SIG-M5 (cell line): Measurements from ENCODE around the gene FAN1.

Experiments
- DNase-seq: peaks from one replicate; lab custom pipeline; 2025; lab: John Stamatoyannopoulos, UW

FAN1 gene

DNA sequence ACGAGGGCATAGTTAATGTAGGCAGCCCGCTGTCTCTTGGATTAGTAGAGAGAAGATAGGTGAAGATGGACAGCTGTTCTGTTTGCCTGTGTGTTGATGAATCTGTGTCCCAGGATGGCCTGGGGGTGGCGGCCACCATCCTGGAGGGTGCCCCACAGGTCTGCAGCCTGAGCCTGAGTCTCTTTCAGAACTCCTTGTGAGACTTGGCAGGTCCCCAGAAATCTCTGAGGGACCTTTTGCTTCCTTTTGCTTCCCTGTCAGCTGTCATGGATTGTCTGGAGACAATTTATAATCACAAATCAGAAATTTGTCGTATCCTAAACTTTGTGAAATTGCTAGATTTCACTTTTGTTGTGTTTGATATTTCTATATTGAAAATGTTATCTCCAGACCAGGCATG, 17.4 kb downstream of the FAN1 start:
- DNase-seq, result no peak

DNA sequence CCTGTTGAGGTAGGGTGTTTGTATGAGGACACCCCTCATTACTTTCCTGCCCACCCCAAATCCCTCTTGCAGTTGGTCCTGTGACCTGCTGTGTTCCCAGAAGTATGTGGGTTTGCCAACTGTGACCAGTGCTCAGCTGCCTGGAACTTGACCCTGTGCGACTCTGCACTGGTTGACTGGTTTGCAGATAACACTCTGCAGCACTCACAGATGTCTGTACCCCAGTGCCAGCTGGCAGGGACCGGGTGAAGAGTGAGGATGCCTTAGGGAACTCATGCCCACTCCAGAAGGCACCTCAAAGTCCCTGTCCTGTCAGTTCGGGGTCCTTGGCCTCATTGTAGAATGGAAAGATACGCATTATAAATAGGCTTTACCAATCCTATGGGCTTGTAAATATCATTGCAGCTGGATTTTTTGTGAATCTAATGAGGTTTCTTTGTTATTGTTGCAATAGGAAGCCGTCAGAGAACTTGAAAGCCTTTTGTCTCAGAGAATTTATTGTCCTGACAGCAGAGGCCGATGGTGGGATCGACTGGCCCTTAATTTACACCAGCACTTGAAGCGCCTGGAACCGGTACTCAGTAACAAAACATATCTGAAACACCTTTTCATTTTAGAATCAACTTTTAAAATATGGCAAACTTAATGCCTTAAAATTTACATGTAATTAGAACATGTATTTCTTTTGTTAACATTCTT, 18.2 kb downstream of the FAN1 start:
- no peak for DNase-seq

DNA sequence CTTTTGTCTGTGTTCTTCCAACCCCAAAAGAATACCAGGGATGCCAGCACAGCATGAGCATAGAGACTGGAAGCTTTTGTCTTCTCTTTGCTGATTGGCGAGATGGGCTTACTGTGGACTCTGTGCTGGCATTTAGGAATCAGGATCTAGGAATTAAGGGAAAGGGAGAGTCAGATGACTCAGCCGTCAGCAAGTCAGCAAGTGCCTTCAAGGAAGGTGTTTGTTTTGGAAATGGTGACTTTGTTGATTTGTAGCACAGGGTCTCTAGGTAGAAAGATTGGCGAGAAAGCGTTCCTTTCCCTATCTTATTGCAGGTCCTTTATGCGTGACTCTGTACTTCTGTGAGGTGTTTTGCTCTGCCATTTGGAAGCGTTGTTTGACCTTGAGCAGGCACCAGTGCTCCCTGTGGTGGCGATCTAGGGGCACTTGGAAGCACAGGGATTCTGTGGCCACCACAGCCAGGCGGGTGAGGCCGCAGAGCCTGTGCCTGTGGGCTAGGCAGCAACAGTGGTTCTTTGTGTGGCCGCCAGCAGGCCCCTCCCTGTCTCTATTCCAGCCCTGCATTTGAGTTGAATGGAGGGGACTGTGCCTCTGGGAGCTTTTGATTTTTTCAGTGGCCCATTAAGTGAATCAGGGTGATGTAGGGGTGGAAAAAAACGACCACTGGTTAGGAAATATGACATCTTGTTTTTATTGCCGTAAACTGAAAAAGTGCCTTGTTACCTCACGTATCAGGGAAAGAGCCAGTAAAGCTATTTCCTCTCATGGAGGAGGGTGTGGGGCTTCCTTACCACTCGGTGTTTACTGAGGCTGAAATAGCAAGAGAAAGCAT, 19.0 kb downstream of the FAN1 start:
- DNase-seq, result no peak

DNA sequence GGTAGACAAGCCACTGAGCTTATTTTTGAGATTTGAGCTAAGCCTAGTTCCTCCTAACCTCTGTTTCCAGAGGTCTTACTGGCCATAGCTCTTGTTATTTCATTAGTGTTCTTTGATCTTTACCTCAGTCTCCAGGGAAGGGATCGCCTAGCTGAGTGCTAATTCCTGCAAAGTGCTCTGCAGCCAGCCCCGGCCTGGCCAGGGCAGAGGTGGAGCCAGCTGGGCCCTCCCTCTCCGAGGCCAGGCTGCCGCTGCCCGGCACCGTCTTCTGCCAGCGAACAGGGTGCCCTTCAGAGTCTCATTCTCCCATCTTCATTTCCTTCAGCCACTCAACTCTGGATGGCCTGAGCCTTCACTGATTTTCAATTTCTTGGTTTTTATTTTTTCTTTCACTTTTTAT, 19.7 kb downstream of the FAN1 start:
- DNase-seq, result no peak

DNA sequence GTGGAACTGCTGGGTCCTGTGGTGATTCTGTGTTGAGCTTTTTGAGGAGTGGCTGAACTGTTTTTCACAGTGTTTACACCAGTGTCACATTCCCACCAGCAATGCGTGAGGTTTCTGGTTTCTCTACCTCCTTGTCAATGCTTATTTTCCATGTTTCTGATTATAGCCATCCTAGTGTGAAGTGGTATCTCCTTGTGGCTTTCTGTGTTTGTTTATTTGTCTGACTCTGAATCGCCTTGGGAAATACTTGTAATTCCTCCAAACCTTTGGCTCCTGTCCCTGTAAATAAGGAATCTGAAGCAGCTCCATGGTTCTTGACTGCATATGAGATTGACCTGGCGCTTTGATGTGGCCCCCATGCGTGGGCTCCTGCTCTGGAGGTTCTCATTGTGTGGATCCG, 20.6 kb downstream of the FAN1 start:
- no peak for DNase-seq

DNA sequence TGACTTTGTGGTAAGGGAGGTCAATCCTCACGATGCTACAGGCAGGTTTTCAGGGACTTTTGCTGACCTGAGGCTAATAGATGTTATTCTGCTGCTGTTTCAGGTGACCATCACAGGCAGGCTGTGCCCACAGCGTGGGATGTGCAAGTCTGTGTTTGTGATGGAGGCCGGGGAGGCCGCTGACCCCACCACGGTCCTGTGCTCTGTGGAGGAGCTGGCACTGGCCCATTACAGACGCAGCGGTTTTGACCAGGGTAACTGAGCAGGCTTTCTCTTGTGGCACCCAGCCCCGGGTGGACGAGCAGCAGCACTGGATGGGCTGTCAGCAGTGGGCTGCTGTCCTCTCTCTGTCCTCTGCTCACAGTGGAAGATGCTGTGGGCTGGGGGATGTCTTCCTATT, 22.0 kb downstream of the FAN1 start:
- DNase-seq, result no peak

DNA sequence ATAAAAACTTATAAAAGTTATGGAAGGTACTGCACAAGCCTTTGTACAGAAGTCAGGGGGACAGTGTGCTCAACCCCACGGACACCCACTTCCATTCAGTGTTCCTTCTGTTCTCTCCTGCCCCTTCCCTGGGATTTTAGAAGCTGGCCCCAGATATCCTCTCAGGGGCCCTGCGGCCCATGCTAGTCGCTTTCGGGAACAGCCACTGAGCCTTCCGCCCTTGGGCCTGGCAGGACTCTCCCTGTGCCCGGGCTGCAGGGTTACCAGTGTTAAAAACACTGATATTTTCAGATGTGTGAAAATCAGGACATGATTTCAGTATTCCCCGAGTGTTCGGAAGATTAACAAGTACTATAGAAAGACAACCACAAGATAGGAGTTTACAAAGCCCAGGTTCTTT, 22.4 kb downstream of the FAN1 start:
- DNase-seq, result no peak

DNA sequence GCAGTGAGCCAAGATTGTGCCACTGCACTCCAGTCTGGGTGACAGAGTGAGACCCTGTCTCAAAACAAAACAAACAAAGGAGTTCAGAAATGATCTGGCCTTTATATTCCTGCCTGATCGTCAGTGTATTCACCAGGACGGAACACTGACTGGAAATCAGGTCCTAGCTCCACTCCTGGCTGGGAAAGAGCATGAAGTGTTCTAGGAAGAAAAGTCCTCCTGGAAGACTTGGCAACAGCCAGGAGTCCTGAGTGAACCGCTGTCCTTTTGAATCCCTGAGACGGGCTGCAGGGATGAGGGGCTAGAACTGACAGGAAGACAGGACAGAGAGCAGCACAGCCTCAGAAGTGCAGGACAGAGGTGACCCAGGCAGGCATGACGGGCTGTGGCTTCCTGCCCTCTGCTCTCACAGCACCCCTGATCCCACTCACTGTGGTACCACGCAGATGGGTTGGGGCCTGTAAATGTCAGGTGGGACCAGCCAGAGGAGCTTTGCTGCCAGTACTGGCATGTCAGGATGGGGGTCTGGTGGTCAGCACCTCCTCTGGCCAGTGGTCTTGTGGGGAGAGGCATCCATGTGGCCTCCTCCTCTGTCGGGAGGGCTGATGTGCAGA, 23.5 kb downstream of the FAN1 start:
- no peak for DNase-seq

DNA sequence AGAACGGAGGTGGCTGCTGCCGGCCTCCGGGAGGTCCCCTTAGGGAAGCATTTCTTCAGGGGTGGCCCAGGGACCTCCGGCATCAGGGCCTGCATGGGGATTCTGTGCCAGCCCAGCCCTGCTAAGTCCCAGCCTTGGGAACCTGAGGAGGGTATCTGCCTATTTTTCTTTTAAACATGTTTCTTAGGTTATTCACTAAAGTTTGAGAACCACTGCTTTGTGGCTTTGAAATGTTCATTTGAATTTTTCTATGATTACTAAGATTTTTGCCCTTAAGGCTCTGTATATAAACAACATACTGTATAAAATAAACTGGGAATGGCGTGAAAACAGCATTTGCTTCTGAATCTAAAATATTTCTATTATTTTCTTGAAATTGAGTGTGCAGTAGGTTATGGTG, 24.4 kb downstream of the FAN1 start:
- no peak for DNase-seq

DNA sequence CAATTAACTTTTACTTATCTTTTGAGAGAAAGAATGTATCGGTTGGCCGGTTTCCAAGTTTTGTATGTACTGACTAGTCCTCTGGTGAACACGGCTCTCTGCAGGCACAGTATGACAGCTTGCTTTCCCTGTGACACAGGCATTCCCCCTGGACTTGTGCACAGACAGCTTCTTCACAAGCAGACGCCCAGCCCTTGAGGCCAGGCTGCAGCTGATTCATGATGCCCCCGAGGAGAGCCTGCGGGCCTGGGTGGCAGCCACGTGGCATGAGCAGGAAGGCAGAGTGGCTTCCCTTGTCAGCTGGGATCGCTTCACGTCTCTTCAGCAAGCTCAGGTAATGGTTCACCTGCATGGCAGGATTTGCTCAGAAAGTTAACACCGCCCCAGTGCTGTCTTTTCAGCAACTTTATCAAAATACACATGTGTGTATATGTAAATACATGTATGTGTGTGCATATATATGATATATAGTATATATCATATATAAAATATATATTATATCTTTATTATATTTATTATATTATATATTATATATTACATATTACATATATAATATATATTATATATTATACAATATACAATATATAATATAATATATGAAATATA, 25.5 kb downstream of the FAN1 start:
- DNase-seq, result no peak

DNA sequence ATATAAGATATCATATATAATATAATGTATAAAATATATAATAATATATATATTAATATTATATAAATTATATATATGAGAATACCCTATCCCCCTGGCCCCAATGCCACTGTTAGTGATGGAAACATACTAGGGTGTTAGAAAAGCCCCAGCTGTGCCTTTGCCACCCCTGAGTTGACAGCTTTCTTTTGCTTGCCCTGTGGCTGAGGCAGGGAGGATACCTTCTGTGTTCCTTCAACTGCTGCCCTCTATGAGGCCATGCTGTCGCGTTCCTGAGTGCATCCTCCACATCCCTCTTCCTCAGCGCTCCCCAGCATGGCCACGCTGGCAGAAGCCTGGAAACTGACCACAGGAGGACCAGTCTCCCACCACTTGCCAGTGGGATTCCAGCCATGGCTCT, 26.3 kb downstream of the FAN1 start:
- no peak for DNase-seq

DNA sequence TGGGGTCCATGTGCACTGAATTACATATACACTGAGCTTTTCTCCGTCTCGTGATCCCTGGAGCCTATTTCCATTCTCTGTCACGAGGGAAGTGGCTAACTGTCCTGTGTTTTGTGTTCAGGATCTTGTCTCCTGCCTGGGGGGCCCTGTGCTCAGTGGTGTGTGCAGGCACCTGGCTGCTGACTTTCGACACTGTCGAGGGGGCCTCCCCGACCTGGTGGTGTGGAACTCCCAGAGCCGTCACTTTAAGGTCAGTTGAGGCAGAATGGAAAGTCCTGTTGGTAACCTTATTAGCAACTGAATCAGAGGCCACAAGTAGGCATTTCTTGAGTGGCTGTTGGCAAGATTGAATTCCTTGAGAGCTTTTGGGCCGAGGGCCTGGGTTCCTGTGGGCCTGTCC, 26.7 kb downstream of the FAN1 start:
- no peak for DNase-seq

DNA sequence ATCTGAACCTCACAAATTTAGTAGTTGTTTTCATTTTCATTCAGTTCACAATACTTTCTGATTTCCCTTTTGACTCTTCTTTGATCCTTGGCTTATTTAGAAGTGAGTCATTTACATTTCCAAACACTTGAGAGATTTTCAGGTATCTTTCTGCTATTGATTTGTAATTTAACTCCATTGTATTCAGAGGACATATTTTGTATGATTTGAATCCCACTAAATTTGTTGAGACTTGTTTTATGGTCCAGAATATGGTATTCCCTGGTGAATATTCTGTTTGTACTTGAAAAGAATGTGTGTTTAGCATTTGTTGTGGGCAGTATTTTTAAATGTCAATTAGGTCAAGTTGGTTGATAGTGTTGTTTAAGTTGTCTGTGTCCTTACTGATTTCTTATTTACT, 29.6 kb downstream of the FAN1 start:
- no peak for DNase-seq

DNA sequence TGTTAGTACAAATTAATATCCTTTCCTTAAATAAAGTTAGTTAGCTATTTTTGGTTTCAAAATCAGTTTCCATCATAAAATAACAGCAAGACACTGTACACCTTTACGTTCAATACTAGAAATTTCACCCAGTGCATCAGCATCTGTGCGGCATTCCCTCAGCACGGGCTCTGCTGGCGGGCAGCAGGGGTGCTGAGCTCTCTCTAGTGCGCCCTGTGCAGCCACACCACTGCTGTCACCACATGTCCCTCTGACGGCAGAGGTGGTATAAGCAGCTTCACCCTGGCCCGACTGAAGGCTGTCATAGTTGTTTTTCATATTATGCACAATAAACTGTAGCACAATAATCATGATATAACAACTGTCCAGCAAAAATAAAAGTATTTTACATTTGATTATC, 35.4 kb downstream of the FAN1 start:
- no peak for DNase-seq

DNA sequence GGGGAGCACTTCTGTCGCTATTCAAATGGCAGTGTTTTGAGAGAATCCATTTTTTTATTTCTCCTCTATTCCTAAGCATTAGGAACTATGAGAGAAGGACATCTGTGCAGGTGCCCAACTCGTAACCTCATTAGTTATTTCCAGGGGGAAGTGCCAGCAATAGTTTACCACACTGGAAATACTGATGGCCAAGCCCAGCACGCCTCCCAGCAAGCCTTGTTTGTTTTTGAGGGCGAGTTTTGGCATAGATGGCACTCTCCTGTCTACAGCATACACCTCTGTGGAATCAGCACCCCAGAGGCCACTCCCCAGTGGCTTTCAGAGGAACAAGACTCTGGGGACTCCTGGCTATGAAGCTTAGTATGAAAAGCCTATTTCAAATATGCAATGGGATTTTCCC, 36.6 kb downstream of the FAN1 start:
- no peak for DNase-seq

DNA sequence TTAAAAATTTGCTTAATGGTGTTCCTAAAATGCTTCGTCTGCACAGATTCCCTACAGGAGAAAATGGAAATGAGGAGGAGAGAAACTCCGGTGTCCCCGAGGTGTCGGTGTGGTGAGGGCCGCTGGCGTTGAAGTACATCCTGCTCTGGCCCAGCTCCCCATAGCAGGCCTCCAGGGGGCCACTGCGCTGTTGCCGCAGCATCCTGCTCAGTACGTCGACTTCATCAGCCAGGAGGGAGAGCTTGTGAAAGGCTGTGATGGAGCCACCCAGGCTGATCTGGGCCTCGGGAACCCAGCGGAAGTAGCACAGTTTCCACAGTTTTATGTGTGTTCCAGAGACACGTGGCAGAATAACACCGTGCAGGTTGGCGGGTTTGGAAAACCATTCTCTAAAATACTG, 37.8 kb downstream of the FAN1 start:
- DNase-seq, result no peak

DNA sequence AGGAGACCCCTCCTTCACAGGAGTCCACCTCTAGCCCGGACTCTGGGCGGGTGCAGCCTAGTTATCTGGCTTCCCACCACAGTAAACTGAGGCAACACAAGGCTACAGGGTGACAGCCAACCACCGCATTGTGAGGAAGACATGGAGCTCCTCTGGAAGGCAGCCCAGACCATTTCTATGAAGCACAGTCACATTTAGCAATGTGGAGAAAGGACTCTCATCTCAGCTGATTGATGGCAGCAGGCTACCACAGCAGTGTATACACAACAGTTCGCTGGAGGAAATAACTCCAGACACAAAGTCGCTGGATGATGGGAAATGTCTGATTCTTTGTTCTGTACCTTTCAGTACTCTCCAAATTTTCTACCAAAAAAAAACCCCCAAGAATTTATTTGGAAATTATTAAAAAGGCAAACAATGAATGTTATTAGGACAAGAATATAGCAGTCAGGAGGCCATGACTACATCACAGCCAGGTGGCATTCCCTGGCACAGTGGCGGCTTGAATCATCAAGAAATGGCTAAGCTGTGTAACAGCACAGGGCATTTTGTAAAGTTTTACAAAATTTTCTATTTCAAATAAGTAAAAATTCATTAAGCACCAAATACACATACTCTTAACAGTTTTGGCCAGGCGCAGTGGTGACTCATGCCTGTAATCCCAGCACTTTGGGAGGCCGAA, 40.1 kb downstream of the FAN1 start:
- no peak for DNase-seq

DNA sequence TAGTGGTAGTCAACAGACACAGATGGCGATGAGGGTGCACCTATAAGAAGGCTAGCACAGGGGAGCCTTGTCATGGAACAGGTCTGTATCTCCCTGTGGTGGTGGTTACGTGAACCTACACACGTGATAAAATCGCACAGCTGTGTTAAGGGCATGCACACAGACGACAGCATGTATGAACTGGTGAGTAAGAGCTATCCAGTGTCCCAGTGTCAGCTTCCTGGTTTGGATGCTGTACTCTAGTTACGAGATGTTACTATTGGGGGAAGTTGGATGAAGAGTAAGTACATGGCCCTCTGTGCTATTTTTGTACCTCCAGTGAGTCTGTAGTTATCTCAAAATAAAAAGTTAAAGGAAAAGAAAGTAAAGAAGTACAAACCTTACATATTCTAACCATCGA, 49.5 kb downstream of the FAN1 start:
- DNase-seq, result no peak

DNA sequence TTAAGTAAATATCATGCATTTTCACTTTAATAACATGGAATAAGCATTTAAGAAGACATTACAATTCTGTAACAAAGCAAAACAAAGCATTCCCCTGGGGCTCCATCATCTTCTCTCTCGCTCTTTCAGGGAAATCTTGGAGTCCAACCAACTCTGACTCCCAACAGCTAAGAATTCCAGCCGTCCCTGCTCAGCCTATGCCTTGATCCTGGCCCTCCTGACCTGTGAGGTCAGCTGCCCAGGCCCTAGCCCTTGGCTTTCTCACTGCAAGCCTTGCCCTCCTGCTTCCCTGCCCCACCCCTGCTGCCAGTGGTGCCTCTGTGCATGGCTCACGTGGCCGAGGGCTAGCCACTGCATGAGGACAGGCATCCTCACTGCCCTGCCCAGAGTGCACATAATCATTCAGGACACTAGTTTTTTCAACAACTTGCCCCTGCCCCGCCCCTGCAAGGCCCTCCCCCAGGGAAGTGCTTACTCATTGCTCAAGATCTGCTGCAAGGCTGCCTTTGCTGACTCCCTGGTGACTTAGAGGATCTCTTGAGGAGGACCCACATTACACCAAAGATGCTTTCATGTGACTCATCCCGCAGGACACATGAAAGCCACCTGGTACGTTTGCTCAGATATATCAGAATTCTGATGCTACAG, 50.1 kb downstream of the FAN1 start:
- no peak for DNase-seq

DNA sequence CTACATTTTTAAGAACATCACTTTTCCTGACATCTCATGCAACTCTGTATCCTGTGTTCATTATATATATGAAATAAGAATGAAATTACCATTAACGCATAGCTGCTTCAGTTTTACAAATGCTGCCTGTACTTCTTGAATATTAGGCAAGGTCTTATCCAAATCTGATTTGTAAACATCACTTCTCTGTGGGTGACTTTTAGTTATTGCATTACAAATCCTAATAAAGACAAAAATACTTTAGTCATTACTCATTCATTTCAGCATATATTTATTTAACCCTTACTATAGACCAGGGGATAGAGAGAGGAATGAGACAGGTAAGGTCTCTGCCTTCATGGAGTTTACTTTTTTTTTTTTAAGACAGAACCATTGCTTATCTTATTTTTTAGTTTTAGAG, 51.0 kb downstream of the FAN1 start:
- no peak for DNase-seq

DNA sequence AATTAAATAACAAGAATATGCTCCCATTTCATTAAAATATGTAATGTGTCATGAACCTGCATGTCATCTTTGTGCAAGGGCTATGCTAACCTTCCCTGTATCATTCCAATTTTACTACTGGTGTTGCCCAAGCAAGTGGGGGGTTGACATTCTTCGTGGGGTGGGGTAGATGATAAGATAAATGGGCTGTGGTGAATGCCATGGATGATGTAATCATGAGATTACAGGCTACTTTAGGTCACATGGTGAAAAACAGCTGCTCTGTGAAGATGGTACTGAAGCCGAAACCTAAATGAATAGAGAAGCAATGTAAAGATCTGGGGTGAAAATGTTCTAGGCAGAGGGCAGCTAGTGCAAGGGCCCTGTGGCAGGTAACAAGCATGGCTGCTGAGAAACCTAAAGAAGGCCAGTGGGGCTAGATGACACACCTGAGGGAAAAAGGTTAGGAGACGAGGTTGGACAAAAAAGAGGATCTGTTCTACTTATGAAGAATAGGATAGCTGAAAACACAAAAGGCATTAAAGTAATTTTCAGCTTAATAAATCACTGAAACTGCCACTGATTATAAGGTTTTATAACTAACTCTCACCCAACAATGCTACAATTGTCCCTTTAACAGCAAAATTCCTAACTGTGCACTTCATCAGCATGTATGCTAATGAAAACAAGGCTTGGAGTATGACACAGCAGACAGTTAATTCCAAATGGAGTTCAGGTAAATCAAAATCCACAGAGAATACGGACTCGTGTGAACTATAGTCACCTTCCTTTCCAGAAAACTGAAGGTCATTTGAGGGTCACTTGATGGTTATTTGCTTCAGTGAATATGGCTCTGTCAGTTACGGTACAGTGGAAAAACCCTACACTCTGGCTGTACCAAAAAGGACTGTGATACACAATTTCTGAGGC, 52.8 kb downstream of the FAN1 start:
- no peak for DNase-seq
